ENCODE results near the gene EPHB1.

Gene EPHB1

DNA sequence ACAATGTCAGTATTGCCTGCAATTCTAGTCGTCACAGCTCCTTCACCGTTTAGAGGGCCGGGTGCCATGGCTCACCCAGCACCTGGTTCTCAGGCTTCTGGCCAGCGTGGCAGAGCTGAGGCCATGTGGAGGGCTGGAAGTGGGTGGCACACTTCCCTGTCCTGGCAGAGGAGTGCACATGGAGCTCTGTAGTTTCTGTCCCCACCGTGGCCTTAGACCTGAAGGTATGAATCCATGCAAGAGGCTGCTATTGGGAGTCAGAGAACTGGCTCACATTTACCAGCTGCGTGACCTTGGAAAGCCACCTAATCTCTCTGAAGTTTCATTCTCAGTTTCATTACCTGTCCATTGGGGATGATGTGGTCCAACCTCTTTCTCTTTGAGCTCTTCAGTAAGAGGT, 22.2 kb downstream of the EPHB1 start:
- Histone ChIP-seq H3K79me1 (ENCODE audit: low read depth, low read length) (no peaks in the 10 kb centered on the region), H3K4me3 (ENCODE audit: low read length in 2 of 2) (no peak overlapping the region), H3K36me3 (replicated peaks in 1 of 2; ENCODE audit: control insufficient read depth in 2 of 2, insufficient read depth in 2 of 2, low read length in 2 of 2) (no peaks in the 10 kb centered on the region), H2BK12ac (ENCODE audit: low read length) (no peak overlapping the region), H2BK120ac (ENCODE audit: low read depth, low read length) (no peak overlapping the region), H3K4me2 (ENCODE audit: insufficient read depth, low read length, poor library complexity, severe bottlenecking) (no peak overlapping the region), H2BK5ac (ENCODE audit: low read length) (no peak overlapping the region), H3K14ac (ENCODE audit: low read length) (no peak overlapping the region), H2BK15ac (ENCODE audit: low read length) (no peak overlapping the region), H4K8ac (ENCODE audit: low read depth, low read length) (no peak overlapping the region), H3K4me1 (ENCODE audit: control insufficient read depth in 2 of 2, insufficient read depth in 1 of 2, low read depth in 1 of 2, low read length in 2 of 2) (peaks cover 0 to 2% of the 10 kb centered on the region in 2 donors), H2AK5ac (ENCODE audit: low read depth, low read length) (no peak overlapping the region), H3K4ac (ENCODE audit: low read length) (no peak overlapping the region), H3K9me3 (replicated peaks in 1 of 2; ENCODE audit: control insufficient read depth in 2 of 2, insufficient read depth in 1 of 2, low read depth in 1 of 2, low read length in 2 of 2) (no peaks in the 10 kb centered on the region), H3K23ac (ENCODE audit: low read depth, low read length, poor library complexity) (no peak overlapping the region), H3K18ac (ENCODE audit: low read length) (no peak overlapping the region), H3K27me3 (ENCODE audit: control insufficient read depth in 3 of 3, insufficient read depth in 3 of 3, low read depth in 1 of 3, low read length in 3 of 3) (no peaks in the 10 kb centered on the region), H3K27ac (replicated peaks; ENCODE audit: low read length) (no peak overlapping the region), H4K91ac (ENCODE audit: low read depth, low read length, poor library complexity) (no peak overlapping the region), H3K9ac (ENCODE audit: low read depth, low read length, poor library complexity) (no peak overlapping the region), H2AFZ (ENCODE audit: low read length) (no peak overlapping the region)
- WGBS, 2 donors (ENCODE audit: extremely low coverage in 2 of 2, insufficient read length in 2 of 2, insufficient replicate concordance in 1 of 2): no CpG with 5 or more reads among the region's 6 CpGs
- no peak for DNase-seq (ENCODE audit: low spot score)

DNA sequence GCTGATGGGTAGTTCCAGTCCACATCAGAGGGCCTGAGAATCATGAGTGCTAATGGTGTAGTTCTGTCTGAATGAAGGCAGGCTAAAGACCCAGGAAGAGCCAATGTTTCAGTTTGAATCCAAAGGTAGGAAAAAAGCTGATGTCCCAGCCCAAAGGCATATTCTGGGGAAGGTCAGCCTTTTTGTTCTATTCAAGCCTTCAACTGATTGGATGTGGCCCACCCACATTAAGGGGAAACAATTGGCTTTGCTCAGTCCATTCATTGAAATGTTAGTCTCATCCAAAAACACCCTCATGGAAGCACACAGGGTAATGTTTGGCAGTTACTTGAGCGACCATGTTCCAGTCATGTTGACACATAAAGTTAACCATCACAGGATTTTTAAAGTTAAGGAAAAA, 25.9 kb downstream of the EPHB1 start:
- no peak overlapping the region for H4K91ac ChIP-seq (ENCODE audit: low read depth, low read length, poor library complexity)
- no peak overlapping the region for H3K4me2 ChIP-seq (ENCODE audit: insufficient read depth, low read length, poor library complexity, severe bottlenecking)
- no peak overlapping the region for H4K8ac ChIP-seq (ENCODE audit: low read depth, low read length)
- no peak overlapping the region for H2BK120ac ChIP-seq (ENCODE audit: low read depth, low read length)
- no peaks in the 10 kb centered on the region for H3K9me3 ChIP-seq (replicated peaks in 1 of 2; ENCODE audit: control insufficient read depth in 2 of 2, insufficient read depth in 1 of 2, low read depth in 1 of 2, low read length in 2 of 2)
- no peak overlapping the region for H3K23ac ChIP-seq (ENCODE audit: low read depth, low read length, poor library complexity)
- H3K4ac ChIP-seq (ENCODE audit: low read length): no peak overlapping the region
- no peak for DNase-seq (ENCODE audit: low spot score)
- H3K79me1 ChIP-seq (ENCODE audit: low read depth, low read length): no peaks in the 10 kb centered on the region
- no peak overlapping the region for H2AK5ac ChIP-seq (ENCODE audit: low read depth, low read length)
- H2BK12ac ChIP-seq (ENCODE audit: low read length): no peak overlapping the region
- no peak overlapping the region for H2BK5ac ChIP-seq (ENCODE audit: low read length)
- H3K4me1 ChIP-seq (ENCODE audit: control insufficient read depth in 2 of 2, insufficient read depth in 1 of 2, low read depth in 1 of 2, low read length in 2 of 2): peaks cover 0 to 2% of the 10 kb centered on the region in 2 donors
- no peak overlapping the region for H3K27ac ChIP-seq (replicated peaks; ENCODE audit: low read length)
- no peak overlapping the region for H3K14ac ChIP-seq (ENCODE audit: low read length)
- H3K18ac ChIP-seq (ENCODE audit: low read length): no peak overlapping the region
- H3K27me3 ChIP-seq (ENCODE audit: control insufficient read depth in 3 of 3, insufficient read depth in 3 of 3, low read depth in 1 of 3, low read length in 3 of 3): no peaks in the 10 kb centered on the region
- no peak overlapping the region for H2BK15ac ChIP-seq (ENCODE audit: low read length)
- no peak overlapping the region for H2AFZ ChIP-seq (ENCODE audit: low read length)
- H3K9ac ChIP-seq (ENCODE audit: low read depth, low read length, poor library complexity): no peak overlapping the region
- H3K4me3 ChIP-seq (ENCODE audit: low read length in 2 of 2): no peak overlapping the region
- WGBS, 2 donors (ENCODE audit: extremely low coverage in 2 of 2, insufficient read length in 2 of 2, insufficient replicate concordance in 1 of 2): no CpG with 5 or more reads among the region's 1 CpG
- no peaks in the 10 kb centered on the region for H3K36me3 ChIP-seq (replicated peaks in 1 of 2; ENCODE audit: control insufficient read depth in 2 of 2, insufficient read depth in 2 of 2, low read length in 2 of 2)

- no peak overlapping the region for H3K14ac ChIP-seq (ENCODE audit: low read length)
- H3K4ac ChIP-seq (ENCODE audit: low read length): no peak overlapping the region
- H3K79me1 ChIP-seq (ENCODE audit: low read depth, low read length): no peaks in the 10 kb centered on the region
- no peak overlapping the region for H2BK120ac ChIP-seq (ENCODE audit: low read depth, low read length)
- H3K4me1 ChIP-seq (ENCODE audit: control insufficient read depth in 2 of 2, insufficient read depth in 1 of 2, low read depth in 1 of 2, low read length in 2 of 2): peaks cover 0 to 2% of the 10 kb centered on the region in 2 donors
- no peak overlapping the region for H2BK5ac ChIP-seq (ENCODE audit: low read length)
- H3K18ac ChIP-seq (ENCODE audit: low read length): peak overlapping the region; percentile 1
- WGBS, 2 donors (ENCODE audit: extremely low coverage in 2 of 2, insufficient read length in 2 of 2, insufficient replicate concordance in 1 of 2): no CpG with 5 or more reads among the region's 4 CpGs
- H3K9ac ChIP-seq (ENCODE audit: low read depth, low read length, poor library complexity): peak overlapping the region; percentile 56
- no peaks in the 10 kb centered on the region for H3K9me3 ChIP-seq (replicated peaks in 1 of 2; ENCODE audit: control insufficient read depth in 2 of 2, insufficient read depth in 1 of 2, low read depth in 1 of 2, low read length in 2 of 2)
- no peak overlapping the region for H3K4me2 ChIP-seq (ENCODE audit: insufficient read depth, low read length, poor library complexity, severe bottlenecking)
- no peak overlapping the region for H4K8ac ChIP-seq (ENCODE audit: low read depth, low read length)
- no peak overlapping the region for H3K27ac ChIP-seq (replicated peaks; ENCODE audit: low read length)
- no peak overlapping the region for H2AFZ ChIP-seq (ENCODE audit: low read length)
- H2BK12ac ChIP-seq (ENCODE audit: low read length): no peak overlapping the region
- H3K36me3 ChIP-seq (replicated peaks in 1 of 2; ENCODE audit: control insufficient read depth in 2 of 2, insufficient read depth in 2 of 2, low read length in 2 of 2): no peaks in the 10 kb centered on the region
- H3K23ac ChIP-seq (ENCODE audit: low read depth, low read length, poor library complexity): no peak overlapping the region
- no peak overlapping the region for H2BK15ac ChIP-seq (ENCODE audit: low read length)
- H3K27me3 ChIP-seq (ENCODE audit: control insufficient read depth in 3 of 3, insufficient read depth in 3 of 3, low read depth in 1 of 3, low read length in 3 of 3): no peaks in the 10 kb centered on the region
- no peak for DNase-seq (ENCODE audit: low spot score)
- H2AK5ac ChIP-seq (ENCODE audit: low read depth, low read length): peak overlapping the region; percentile 24
- H3K4me3 ChIP-seq (ENCODE audit: low read length in 2 of 2): no peak overlapping the region
- H4K91ac ChIP-seq (ENCODE audit: low read depth, low read length, poor library complexity): no peak overlapping the region
These were observed 27.0 kb downstream of the EPHB1 start for GRCh38 chr3:134822090-134822489.

DNA sequence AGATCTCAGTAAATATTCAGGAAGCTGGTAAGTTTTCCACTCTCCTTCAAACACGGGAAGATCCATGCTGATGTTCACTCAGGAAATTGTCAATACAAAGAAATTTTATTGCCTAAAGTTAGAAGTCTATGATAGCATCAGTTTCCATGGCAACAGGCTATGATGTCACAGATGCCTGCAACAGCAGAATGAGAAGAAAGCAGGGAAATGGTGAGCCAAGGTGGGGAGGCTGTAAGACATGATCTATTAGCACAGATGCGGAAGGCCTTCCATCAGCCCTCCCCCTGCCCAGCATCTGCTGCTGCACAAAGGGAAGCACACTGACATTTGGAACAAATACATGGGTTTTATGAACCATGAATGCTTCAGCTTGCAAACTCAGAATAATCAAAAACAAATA, 28.6 kb downstream of the EPHB1 start:
- H2BK15ac ChIP-seq (ENCODE audit: low read length): no peak overlapping the region
- H3K4ac ChIP-seq (ENCODE audit: low read length): no peak overlapping the region
- no peaks in the 10 kb centered on the region for H3K79me1 ChIP-seq (ENCODE audit: low read depth, low read length)
- H2AK5ac ChIP-seq (ENCODE audit: low read depth, low read length): no peak overlapping the region
- H2BK12ac ChIP-seq (ENCODE audit: low read length): no peak overlapping the region
- H2BK5ac ChIP-seq (ENCODE audit: low read length): no peak overlapping the region
- no peaks in the 10 kb centered on the region for H3K36me3 ChIP-seq (replicated peaks in 1 of 2; ENCODE audit: control insufficient read depth in 2 of 2, insufficient read depth in 2 of 2, low read length in 2 of 2)
- H3K9ac ChIP-seq (ENCODE audit: low read depth, low read length, poor library complexity): no peak overlapping the region
- H4K91ac ChIP-seq (ENCODE audit: low read depth, low read length, poor library complexity): no peak overlapping the region
- no peak overlapping the region for H2BK120ac ChIP-seq (ENCODE audit: low read depth, low read length)
- H3K23ac ChIP-seq (ENCODE audit: low read depth, low read length, poor library complexity): no peak overlapping the region
- H3K18ac ChIP-seq (ENCODE audit: low read length): no peak overlapping the region
- no peak overlapping the region for H3K4me3 ChIP-seq (ENCODE audit: low read length in 2 of 2)
- H3K4me1 ChIP-seq (ENCODE audit: control insufficient read depth in 2 of 2, insufficient read depth in 1 of 2, low read depth in 1 of 2, low read length in 2 of 2): peaks cover 0 to 2% of the 10 kb centered on the region in 2 donors
- DNase-seq (ENCODE audit: low spot score): no peak
- H2AFZ ChIP-seq (ENCODE audit: low read length): no peak overlapping the region
- no peak overlapping the region for H3K4me2 ChIP-seq (ENCODE audit: insufficient read depth, low read length, poor library complexity, severe bottlenecking)
- H3K9me3 ChIP-seq (replicated peaks in 1 of 2; ENCODE audit: control insufficient read depth in 2 of 2, insufficient read depth in 1 of 2, low read depth in 1 of 2, low read length in 2 of 2): no peaks in the 10 kb centered on the region
- WGBS, 2 donors (ENCODE audit: extremely low coverage in 2 of 2, insufficient read length in 2 of 2, insufficient replicate concordance in 1 of 2): no CpG with 5 or more reads among the region's 2 CpGs
- no peak overlapping the region for H4K8ac ChIP-seq (ENCODE audit: low read depth, low read length)
- no peaks in the 10 kb centered on the region for H3K27me3 ChIP-seq (ENCODE audit: control insufficient read depth in 3 of 3, insufficient read depth in 3 of 3, low read depth in 1 of 3, low read length in 3 of 3)
- no peak overlapping the region for H3K27ac ChIP-seq (replicated peaks; ENCODE audit: low read length)
- no peak overlapping the region for H3K14ac ChIP-seq (ENCODE audit: low read length)
